GM19035 (cell line): ENCODE data around the gene SCPEP1.
"Not testable (repeated sequence)": the region's sequence is repeated elsewhere in the genome, so short reads cannot be mapped to it uniquely, and the experiment has no call there.

ENCODE experiments used
- ATAC-seq: cut with Tn5 transposase; IDR thresholded peaks from one replicate; pipeline ENCODE4 v1.9.1; 2021; ENCODE audit not compliant: unreplicated experiment

Gene SCPEP1

DNA sequence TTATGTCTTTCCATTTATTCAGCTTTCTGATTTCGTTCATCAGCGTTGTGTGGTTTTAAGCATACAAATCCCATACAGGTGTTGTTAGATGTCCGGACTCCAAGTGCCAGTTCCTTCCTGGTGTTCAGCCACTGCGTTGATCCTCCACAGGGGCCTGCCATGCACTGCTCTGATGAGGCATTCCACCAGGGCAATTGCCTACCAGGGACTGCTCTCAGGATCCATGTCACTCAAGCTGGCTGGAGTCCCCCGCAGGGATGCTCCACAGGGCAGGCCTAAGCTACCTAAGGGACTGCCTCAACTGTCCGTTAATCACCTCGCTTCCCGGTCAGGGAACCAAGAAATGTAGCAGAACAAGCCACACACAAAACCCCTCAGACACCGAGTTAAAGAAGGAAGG lies 12.7 kb upstream of the SCPEP1 start:
- ATAC-seq = not testable (repeated sequence)

DNA sequence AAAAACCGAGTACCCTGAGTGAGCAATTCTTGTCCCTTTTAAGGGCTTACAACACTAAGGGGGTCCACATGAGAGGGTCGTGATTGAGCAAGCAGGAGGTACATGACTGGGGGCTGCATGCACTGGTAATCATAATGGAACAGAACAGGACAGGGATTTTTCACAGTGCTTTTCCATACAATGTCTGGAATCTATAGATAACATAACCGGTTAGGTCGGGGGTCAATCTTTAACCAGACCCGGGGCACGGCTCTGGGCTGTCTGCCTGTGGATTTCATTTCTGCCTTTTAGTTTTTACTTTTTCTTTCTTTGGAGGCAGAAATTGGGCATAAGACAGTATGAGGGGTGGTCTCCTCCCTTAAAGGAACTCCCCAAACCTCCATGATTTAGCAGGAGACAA lies 12.2 kb upstream of the SCPEP1 start:
- ATAC-seq = not testable (repeated sequence)

DNA sequence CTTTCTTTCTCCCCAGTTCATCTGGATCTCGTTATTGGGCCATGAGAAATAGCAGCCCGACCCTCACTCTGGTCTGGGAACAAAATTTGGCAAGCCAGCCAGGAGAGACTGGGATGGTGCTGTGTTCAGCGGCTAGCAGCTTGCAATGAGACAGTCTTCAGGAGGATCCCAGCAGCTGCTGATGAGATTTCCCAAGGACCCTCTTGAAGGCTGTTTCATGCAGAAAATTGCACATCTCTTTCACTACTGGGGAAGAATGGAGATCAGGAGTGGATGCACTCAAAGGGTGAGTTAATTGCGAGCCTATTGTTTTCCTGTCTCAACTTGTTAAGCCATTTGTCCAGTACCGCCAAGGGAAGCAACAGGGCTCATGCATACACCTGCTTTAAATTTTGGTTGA lies 11.6 kb upstream of the SCPEP1 start:
- ATAC-seq = no peak

DNA sequence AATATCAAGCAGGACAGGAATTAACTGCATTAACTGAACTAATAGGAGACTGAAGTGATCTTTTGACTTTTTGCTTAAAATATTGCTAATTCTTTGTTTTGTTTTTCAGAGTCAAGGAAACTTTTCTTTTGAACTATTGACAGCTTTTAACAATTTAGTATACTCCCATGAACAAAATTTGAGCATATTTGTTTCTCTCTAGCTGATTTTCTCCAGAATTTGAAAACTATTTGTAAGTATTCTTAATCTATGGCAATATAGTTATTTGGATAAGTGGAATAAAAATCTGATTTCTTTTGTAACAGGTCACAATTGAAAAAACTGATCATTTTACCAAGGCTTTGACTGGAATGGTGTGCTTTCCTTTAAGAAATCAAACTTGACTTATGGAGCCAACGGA lies 7.0 kb upstream of the SCPEP1 start:
- ATAC-seq = no peak

DNA sequence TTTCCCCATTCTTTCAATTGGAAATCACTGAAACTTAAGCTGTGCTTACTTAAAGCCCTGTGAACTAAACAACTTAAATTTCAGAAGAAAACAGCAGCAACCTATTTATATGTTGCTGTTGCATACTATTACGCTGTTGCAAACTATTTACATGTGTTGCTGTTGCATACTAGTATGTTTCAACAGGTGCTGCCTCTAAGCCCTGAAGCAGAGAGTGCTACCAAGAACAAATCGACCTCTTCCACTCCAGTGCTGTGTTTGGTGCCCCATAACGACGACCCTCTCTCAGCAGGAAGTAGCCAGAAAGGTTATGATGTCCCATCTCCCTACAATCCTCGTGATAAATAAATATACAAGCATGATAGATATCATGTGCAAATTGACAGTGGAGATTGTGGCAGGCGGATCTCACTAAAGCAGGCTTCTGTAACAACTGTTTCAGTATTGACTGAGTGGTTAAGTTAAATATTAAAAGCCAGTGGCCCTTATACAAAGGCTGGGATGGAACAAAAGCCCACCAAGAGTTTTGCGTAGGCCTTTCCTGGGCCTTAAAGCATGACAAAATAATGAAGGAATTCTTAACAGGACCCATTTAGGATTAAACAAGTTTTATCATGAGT lies 5.7 kb upstream of the SCPEP1 start:
- ATAC-seq = no peak

DNA sequence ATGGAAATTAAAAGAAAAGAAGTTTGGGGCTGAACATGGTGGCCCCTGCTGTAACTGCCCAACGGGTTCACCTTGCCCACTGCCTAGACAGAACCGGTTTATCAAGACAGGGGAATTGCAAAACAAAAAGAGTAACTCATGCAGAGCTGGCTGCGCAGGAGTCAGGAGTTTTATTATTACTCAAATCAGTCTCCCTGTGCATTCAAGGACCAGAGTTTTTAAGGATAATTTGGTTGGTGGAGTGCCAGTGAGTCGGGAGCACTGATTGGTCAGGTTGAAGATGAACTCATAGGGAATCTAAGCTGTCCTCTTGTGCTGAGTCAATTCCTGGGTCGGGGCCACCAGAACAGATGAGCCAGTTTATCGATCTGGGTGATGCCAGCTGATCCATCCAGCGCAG lies 4.4 kb upstream of the SCPEP1 start:
- ATAC-seq = no peak

DNA sequence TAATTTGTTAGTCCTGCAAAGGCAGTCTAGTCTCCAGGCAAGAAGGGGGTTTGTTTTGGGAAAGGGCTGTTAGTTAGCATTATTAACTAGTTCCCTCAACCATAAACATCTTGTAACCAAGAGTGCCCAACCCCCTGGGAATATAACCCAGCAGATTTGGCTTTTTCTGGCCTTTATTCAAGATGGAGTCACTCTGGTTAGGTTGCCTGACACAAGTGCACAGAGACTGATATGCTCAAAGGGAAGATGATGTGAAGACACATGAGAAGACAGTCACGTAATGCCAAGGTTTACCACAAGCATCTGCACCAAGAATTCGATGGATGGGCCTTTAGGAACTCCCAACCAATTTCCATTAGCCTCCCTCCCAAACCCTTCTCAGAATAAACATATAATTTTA lies 3.9 kb upstream of the SCPEP1 start:
- ATAC-seq = no peak

DNA sequence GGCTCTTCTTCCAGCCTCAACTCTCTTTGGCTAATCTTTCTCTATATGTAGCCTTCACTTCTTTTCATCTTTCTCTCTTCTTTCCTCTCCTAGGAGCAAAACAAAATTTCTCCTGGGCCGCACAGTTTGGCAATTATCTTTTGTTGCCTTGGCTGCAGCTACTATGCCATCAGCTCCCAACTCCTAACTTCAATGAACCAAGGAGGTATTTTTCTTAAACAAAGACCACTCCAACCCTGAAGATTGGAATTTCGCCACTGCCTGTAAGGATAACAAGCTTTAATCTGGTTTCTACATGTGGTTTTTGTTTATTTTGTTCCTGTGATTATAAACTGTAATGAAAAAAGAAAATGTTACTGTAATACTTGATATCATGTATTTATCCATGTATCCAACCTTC lies 2.3 kb upstream of the SCPEP1 start:
- no peak for ATAC-seq

DNA sequence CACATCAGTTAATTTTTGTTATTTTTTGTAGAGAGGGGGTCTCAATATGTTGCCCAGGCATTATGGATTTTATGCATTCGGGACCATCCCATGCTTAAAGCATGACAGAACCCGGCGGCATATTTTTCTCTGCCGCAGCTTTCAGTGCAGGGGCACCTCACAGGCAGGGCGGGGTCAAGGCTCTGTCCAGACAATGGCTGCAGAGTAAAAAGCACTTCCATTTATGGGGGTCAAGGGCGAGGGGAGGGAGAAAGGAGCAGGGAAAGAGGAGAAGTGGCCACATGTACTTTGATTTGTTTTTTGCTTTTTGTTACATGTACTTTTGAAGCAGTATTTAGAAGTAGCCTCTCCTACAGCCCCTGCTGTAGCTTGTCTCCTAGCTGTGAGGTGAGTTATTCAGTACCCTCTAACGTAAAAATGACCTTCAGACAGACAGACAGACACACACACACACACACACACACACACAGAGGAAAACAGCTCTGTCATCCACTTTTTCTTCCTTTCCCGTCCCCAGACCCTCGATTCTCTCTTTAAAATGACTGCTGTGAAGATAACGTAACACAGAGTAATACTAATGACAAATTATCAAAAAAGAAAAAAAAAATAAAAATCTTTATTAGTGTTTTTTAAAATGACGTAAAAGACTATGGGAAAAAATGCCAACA lies 856 bp upstream of the SCPEP1 start:
- no peak for ATAC-seq

DNA sequence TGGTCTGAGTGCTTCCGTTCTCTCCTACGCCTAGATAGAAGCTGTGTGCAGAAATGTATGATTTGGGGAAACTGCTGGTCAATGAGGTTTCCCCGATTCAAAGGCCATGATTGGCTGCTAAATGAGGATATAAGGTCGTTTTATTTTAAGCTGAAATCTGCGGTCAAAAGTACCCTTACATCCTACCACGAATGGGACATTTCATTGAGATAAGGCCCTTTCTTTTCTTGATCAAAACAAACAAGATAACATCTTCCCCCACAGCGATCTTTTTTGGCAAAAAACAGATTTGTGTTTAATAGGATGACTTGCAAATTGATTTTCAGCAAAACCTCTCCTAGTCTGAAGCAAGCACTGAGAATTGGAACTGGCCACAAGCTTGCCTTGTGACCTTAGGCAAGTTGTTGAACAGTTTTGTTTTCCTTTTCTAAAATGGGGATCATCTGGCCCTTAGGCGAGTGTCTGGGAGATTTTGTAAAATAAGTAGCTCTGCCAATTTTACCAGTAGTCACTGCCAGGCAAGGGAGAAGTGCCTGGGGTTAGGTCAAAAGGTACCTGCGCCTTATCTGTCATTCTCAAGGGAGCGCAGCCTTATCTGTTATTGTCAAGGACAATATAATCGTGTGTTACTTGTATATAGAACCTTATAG lies 635 bp downstream of the SCPEP1 start:
- ATAC-seq = peak; percentile 54

DNA sequence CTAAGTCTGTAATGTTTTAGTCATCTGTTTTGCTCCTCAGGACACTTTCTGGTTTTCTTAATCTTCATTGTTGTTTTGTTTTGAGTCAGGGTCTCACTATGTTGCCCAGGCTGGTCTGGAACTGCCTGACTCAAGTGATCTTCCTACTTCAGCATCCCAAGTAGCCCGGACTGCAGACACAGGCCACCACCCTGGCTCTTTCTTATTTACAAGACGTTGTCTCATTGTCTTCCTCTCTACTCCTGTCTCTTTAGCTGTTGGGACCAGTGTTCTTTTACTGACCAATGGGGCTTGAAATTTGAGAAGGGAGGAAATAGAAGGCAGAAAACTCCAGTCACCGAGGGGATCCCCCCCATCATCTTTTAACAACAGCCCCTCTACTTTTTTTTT lies 1.2 kb downstream of the SCPEP1 start:
- peak; percentile 16 for ATAC-seq

DNA sequence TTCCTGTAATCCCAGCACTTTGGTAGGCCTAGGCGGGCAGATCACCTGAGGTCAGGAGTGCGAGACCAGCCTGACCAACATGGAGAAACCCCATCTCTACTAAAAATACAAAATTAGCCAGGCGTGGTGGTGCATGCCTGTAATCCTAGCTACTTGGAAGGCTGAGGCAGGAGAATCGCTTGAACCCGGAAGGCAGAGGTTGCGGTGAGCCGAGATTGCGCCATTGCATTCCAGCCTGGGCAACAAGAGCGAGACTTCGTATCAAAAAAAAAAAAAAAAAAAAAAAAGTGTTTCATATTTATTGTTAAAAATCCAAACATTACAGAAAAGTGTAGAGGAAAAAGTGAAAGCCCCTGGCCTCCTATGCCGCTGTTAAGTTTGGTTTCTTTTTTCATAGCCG lies 2.6 kb downstream of the SCPEP1 start:
- ATAC-seq = not testable (repeated sequence)

DNA sequence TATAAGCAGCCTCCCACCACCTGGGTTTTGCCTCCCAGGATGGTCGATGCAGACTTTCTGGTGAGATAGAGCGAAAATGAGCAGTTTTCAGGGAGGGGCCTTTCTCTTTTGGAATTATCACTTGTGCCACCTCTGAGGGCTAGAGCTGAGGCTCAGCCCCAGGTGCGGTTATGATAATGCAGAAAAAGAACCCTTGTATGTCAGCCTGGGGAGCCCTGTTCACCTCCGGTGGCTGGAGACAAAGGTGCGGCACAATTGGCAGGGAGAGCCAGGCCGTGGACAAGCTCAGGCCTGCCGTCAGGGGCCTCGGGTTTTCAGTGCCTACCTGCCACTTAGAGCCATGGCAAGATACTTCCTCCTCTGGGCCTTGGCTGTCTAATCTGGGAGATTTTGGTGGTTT lies 4.4 kb downstream of the SCPEP1 start:
- no peak for ATAC-seq

DNA sequence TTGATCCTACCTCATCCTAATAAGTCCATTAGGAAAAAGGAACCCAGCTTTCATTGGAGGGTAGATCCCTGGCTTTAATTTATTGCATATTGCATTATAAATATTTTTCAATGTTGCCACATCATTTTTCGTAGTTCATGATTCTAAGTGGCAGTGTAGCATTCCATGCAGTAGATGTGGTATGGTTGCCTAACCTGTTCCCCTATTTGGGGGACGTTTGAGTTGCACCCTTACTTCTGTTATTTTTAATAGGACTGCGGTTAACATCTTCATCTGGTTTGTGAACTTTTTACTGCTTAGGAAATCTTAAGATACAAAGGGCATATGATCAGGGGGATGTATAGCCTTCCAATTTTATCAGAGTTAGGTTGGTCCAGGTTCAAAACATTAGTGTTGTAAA lies 5.4 kb downstream of the SCPEP1 start:
- no peak for ATAC-seq

DNA sequence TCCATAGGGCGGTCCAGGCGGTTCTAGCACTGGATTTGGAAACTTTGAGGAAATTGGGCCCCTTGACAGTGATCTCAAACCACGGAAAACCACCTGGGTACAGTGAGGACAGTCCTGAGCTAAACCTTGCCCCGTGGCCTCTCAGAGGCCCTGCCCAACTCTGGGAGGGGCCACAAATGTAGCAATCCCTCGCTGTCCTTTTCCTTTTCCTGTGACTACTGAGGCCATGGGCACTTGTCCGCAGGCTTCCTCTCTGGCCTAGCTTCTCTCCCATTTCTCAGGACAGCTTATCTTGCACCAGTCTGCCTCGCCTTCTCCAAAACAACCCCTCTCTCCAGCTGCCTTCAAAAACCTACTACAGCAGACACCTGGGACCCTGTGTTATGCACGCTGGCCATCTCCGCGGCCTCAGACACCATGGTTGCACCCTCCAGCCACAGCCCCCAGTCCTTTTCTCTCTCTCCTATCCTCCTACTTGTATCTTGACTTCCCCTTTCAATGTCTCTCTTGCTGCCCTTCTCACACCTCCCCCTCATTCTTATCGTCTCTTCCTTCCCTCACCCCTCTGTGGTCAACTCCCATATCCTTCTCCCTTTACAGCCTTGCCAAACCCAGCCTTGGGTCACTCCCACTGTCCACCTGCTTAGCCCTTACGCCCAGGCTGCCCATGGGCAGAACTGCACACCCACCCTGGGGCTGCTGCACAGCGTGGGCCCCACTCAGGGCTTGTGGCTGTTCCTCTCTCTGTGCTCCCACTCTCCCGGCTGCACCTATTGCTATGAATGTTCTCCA lies 7.6 kb downstream of the SCPEP1 start:
- ATAC-seq = no peak

DNA sequence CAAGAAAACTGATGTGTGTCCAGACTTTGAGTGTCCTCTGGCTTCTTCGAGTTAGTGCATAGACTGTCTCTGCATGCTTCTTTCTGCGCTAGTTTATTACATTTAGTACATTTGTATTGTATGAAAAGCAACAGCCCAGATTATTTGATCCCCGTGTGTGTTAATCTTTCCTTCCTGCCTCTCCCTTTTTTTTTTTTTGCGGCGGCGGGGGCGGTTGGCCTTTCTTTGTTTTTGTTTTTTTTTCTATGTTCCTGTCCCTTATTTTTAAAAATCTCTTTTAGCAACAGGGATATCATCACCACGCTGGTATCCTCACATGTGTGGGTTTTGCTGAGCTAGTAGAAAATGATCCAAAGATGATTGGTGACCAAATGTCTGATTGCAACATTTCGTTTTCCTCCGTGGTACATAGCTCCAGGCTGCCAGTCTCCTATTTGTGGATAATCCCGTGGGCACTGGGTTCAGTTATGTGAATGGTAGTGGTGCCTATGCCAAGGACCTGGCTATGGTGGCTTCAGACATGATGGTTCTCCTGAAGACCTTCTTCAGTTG lies 9.4 kb downstream of the SCPEP1 start:
- ATAC-seq = no peak

DNA sequence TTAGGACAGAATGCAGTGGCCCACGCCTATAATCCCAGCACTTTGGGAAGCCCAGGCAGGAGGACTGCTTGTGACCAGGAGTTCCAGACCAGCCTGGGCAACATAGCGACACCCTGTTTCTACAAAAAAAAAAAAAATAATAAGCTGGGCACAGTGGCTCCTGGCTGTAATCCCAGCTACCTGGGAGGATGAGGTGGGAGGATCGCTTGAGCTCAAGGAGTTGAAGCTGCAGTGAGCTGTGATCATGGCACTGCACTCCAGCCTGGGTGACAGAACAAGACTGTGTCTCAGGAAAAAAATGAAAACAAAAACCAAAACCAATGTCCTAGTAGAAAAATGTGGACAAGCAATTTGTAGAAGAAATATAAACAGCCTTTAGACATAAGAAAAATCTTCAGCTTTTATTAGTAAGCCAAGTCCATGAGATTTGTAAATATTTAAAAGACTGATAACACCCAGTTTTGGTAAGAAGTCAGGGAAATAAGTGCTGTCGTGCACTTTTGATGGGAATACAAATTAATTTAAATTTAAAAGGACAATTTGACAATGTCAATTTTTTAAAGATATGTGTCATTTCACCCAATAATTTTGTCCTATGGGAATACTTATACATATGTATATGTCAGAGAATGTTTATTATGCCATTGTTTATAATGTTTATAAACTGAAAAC lies 11.1 kb downstream of the SCPEP1 start:
- no peak for ATAC-seq

DNA sequence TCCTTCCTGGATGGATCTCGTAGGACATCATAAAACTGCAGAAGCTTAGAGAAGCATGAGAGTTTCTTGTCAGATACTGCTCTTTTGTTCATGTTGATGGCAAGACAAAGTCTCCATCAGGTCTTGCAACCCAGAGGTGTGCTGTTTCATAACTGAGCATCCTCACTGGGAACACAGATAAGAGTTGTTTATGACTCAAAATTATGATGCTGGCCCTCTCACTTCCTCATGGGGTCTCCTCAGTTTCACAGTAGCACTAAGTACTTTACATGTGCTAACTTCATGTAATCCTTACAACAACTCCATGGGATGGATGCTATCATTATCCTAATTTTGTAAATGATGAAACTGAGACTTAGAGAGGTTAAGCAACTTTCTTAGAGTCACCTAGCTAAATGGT lies 14.4 kb downstream of the SCPEP1 start:
- no peak for ATAC-seq

DNA sequence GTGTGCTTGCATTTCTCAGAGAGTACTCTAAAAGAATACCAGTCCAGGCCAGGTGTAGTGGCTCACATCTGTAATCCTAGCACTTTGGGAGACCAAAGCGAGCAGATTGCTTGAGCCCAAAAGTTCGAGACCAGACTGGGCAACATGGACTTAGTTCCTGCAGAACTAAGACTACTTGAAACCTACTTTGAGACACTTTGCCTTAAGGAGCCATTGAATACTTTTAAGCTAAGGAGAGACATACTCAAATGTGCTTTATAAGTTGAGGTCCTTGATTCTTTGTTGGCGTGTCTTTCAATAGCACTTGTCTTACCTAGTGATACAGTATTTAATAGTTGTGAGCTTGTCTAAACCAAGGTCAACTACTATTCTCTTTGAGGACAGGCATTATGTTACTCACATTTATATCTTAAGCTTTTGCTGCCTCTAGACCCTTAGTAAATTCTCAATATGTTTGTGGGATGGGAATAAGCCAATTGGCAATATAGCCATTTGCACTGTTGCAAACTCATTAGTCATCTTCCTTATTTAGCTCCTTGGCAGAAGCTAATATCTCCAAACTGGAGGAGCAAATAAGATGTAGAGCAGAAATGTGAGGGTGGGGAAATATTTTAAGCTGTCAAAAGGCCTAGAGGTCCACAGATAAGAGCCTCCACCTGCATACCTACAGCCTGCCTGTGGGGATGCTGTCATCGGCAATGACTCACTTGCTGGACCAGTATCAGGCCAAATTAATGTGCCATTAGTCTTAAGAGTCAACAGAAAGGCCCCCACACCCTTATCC lies 16.3 kb downstream of the SCPEP1 start:
- no peak for ATAC-seq

DNA sequence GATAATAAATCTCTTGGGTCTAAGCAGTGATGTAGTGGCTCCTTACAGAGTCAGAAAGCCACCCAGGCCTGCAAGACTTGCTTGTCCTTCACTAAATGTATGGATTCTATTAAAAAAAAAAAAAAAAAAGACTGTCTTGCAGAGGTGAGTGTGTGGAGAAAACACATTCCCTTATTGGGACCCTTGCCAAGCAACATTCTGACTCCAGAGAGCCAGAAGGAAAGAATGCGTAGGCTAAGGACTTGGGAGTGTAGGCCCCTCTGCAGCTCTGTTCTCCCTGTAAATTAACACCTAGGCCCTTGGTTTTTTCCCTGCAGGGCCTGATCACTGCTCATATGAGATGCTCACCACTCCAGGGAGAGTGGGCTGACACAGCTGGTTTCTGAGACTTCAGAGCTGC lies 17.8 kb downstream of the SCPEP1 start:
- ATAC-seq = no peak
